HG02642 (cell line): ENCODE results near the gene HYCC2.
"Not testable (repeated sequence)": the region's sequence is repeated elsewhere in the genome, so short reads cannot be mapped to it uniquely, and the experiment has no call there.

ENCODE experiments used
- ATAC-seq: cut with Tn5 transposase; IDR thresholded peaks from one replicate; pipeline ENCODE4 v1.9.1; 2021; ENCODE audit warnings: mild to moderate bottlenecking; ENCODE audit not compliant: unreplicated experiment, poor library complexity

Gene HYCC2

GRCh38 chr2:201073071-201073470, 1.6 kb upstream of the HYCC2 start:
- no peak for ATAC-seq

- peak; percentile 0 for ATAC-seq
These were observed 695 bp upstream of the HYCC2 start for GRCh38 chr2:201072201-201072530.

GRCh38 chr2:201070948-201071478, 458 bp downstream of the HYCC2 start:
- peak; percentile 24 for ATAC-seq

GRCh38 chr2:201064797-201065329, 6.6 kb downstream of the HYCC2 start:
- no peak for ATAC-seq

DNA sequence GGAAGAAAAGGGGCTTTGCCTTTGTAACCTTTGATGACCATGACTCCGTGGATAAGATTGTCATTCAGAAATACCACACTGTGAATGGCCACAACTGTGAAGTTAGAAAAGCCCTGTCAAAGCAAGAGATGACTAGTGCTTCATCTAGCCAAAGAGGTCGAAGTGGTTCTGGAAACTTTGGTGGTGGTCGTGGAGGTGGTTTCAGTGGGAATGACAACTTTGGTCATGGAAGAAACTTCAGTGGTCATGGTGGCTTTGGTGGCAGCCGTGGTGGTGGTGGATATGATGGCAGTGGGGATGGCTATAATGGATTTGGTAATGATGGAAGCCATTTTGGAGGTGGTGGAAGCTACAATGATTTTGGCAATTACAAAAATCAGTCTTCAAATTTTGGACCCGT, 8.0 kb downstream of the HYCC2 start:
- not testable (repeated sequence) for ATAC-seq

DNA sequence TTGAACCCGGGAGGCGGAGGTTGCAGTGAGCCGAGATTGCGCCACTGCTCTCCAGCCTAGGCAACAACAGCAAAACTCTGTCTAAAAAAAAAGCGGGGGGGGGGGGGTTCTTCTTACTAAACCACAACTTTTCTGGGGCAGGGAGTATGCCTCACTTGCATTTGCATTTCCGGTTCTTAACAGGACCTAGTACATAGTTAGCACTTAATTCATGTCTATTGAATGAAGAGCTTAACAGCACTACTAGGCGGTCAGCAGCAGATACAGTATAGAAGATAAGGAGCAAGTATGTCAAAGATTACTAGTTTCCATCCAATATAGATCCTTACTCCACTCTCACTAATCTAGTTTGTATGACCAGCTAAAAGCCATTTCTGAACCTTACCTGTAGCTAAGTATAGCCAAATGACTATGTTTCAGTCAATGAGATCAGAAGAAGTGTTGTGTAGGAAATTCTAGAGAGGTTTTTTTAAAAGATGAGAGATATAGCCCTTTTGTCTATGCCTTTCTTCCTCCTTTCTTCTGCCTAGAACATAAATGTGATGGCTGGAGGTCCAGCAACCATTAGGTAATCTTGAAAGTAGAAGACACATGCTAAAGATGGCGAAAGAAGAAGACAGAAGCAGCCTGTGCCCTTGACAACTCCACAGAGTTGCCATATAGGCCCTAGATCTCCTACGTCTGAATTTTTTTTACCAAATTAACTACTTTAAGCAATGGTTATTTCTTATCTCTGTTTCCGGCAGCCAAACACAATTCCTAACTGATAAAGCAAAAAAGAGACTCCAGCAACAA, 11.3 kb downstream of the HYCC2 start:
- ATAC-seq: no peak

DNA sequence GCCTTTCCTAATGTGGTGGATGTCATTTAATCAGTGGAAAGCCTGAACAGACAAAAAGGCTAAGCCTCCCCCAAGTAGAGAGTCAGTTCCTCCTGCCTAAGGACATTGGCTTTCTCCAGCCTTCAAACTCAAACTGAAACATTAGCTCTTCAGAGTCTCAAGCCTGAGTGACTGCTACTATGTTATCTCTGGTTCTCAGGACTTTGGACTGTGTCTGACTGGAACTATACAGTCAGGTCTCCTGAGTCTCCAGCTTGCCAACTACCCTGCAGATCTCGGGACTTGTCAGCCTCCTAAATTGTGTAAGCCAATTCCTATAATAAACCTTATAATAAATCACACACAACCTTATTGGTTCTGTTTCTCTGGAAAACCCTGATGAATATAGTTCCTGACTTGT, 12.6 kb downstream of the HYCC2 start:
- no peak for ATAC-seq

DNA sequence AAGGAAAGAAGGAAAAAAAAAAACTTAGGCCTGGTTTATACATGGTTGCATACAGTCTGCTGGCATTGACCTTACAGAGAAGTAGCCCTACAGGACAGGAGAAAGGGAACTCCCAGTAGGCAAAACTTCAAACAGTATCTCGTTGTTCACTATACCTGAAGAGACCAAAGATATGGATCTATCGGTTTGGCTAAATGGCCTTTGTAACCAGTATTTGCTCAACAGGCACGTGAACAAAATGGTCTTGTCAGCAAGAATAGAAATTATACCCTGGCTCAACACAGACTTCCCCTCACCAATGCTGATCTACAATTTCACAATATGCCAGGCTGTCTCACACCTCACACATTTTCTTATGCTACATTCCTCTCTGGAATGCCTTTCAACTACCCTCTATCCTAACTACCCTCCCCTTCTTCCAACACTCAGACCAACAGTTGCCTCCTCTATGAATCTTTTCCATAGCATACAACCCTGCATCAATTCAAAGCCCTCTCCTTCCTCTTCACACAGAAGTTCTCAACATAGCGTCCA, 13.7 kb downstream of the HYCC2 start:
- ATAC-seq: no peak

DNA sequence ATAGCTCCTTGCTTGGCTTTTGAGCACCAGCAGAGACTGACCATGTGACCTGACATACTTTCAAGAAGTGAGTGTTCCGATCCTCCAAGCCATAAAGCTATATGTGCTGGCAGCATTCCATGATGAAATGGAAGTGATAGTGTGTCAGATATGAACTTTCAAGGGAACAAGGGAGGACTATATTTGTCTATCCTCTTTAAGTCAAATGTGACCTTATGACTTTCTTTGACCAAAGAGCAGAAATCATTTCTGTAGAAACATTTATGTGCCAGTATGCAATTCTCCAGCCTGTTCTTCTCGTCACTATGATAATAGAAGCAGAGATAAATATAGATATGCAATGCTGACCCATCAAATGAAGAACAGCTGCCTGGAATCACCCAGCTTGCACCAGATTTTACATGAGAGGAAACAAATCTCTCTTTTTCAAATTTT, 14.4 kb downstream of the HYCC2 start:
- no peak for ATAC-seq

GRCh38 chr2:201049455-201049854, 22.0 kb downstream of the HYCC2 start:
- ATAC-seq: no peak

GRCh38 chr2:201046881-201047280, 24.6 kb downstream of the HYCC2 start:
- ATAC-seq: no peak

DNA sequence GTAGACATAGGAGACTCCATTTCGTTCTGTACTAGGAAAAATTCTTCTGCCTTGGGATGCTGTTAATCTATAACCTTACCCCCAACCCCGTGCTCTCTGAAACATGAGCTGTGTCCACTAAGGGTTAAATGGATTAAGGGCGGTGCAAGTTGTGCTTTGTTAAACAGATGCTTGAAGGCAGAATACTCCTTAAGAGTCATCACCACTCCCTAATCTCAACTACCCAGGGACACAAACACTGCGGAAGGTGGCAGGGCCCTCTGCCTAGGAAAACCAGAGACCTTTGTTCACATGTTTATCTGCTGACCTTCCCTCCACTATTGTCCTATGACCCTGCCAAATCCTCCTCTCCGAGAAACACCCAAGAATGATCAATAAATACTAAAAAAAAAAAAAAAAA, 28.4 kb downstream of the HYCC2 start:
- not testable (repeated sequence) for ATAC-seq

- not testable (repeated sequence) for ATAC-seq
These were observed 29.0 kb downstream of the HYCC2 start for GRCh38 chr2:201042451-201042850.

DNA sequence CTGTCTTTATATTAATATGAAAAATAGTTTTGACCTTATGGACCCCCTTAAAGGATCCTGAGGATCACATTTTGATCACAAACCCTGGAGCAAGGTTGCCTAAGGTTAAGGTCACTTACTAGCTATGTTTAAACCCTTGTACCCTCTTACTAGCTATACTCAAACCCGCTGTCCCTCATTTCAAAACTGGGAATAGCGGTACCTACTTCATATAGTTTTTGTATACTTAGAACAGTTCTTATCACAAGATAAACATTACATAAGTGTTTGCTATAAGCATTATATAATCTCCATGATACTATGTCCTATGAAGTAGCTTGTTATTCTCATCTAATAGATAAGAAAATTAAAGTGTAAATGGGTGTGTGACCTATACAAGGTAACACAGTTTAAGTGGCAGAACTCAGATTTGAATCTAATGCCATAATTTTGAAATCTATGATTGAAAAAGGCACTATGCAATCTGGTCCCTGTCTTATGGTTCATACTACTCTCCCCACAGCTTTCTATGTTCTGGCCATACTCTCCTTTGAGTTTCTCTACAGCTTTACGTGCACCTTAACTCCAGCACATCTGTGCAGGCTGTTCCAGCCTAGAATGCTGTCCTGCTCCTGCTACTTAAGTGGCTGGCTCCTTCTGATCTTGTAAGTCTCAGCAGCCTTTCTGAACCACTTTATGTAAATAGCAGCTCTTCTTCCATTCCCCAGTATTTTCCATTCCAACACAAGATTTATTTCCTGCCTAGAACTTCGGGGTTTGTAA, 30.4 kb downstream of the HYCC2 start:
- ATAC-seq: no peak

- no peak for ATAC-seq
These were observed 32.6 kb downstream of the HYCC2 start for GRCh38 chr2:201038855-201039254.

DNA sequence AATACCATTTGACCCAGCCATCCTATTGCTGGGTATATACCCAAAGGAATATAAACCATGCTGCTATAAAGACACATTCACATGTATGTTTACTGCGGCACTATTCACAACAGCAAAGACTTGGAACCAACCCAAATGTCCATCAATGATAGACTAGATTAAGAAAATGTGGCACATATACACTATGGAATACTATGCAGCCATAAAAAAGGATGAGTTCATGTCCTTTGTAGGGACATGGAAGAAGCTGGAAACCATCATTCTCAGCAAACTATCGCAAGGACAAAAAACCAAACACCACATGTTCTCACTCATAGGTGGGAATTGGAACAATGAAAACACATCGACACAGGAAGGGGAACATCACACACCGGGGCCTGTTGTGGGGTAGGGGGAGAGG, 33.1 kb downstream of the HYCC2 start:
- ATAC-seq: not testable (repeated sequence)

DNA sequence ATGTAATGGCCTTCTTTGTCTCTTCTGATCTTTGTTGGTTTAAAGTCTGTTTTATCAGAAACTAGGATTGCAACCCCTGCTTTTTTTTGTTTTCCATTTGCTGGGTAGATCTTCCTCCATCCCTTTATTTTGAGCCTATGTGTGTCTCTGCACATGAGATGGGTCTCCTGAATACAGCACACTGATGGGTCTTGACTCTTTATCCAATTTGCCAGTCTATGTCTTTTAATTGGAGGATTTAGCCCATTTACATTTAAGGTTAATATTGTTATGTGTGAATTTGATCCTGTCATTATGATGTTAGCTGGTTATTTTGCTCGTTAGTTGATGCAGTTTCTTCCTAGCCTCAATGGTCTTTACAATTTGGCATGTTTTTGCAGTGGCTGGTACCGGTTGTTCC, 37.1 kb downstream of the HYCC2 start:
- ATAC-seq: not testable (repeated sequence)

DNA sequence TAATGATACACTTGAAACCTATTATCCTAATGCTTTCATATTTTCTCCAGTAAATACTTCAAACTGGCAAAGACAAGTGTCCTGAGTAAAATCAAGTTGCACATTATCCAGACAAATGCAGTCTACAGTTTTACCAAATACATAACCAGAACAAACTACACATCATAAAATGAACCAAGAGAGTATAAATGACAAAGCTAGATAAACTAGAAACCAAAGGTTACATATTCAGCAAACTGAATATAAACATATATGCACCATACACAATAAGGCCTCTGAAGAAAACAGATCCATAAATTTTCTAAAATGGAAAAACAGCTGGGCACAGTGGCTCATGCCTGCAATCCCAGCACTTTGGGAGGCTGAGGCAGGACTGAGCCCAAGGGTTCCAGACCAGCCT, 47.0 kb downstream of the HYCC2 start:
- ATAC-seq: no peak

GRCh38 chr2:201021914-201022313, 49.6 kb downstream of the HYCC2 start:
- ATAC-seq: no peak
